GM23338 (cell line): ENCODE results near the gene FDXR. TPM values are rescaled to one million over a fixed set of nuclear protein-coding genes. Genes with fewer than 3 reads are reported as not detected.

Experiments
- ATAC-seq: fragments of 200-7000 bp; cut with Tn5 transposase; 3 replicates; pipeline ENCODE4 v1.9.1; 2020
- DNase-seq: peaks from one replicate; pipeline ENCODE4 v3.0.0-alpha.2; 2015; ENCODE audit warnings: low spot score
- H2AFZ ChIP-seq: fragments of 200-600 bp; sonication (generic); 2 replicates; pipeline ENCODE4 v1.8.0; 2016; ENCODE audit warnings: antibody characterized with exemption, mild to moderate bottlenecking, moderate library complexity
- H3F3A ChIP-seq: fragments of 200-600 bp; sonication (generic); replicated peaks from 2 replicates; pipeline ENCODE4 v1.8.0; 2017; ENCODE audit warnings: antibody characterized with exemption, mixed run types, low read depth
- H3K27ac ChIP-seq: fragments of 200-600 bp; sonication (generic); 2 replicates; pipeline ENCODE4 v1.6.1; 2016; ENCODE audit warnings: low read depth
- H3K27me3 ChIP-seq: fragments of 200-600 bp; sonication (generic); 2 replicates; pipeline ENCODE4 v1.8.0; 2016; ENCODE audit warnings: mild to moderate bottlenecking, mixed run types, moderate library complexity; ENCODE audit not compliant: insufficient read depth
- H3K36me3 ChIP-seq: fragments of 200-600 bp; sonication (generic); 2 replicates; pipeline ENCODE4 v1.8.0; 2016; ENCODE audit warnings: mild to moderate bottlenecking; ENCODE audit not compliant: insufficient read depth
- H3K4me1 ChIP-seq: fragments of 200-600 bp; sonication (generic); 2 replicates; pipeline ENCODE4 v1.8.0; 2016; ENCODE audit warnings: mild to moderate bottlenecking, moderate library complexity; ENCODE audit not compliant: insufficient read depth
- H3K4me2 ChIP-seq: fragments of 200-600 bp; sonication (generic); 2 replicates; pipeline ENCODE4 v1.7.1; 2017; ENCODE audit warnings: mixed run types
- H3K4me3 ChIP-seq: fragments of 200-600 bp; sonication (generic); 2 replicates; pipeline ENCODE4 v1.6.1; 2016; ENCODE audit warnings: mixed run types
- H3K79me2 ChIP-seq: fragments of 200-600 bp; sonication (generic); replicated peaks from 2 replicates; pipeline ENCODE4 v1.8.0; 2017; ENCODE audit warnings: mild to moderate bottlenecking; ENCODE audit not compliant: insufficient read depth
- H3K9me2 ChIP-seq: fragments of 200-600 bp; sonication (generic); 2 replicates; pipeline ENCODE4 v1.8.0; 2017; ENCODE audit not compliant: insufficient read depth
- H4K20me1 ChIP-seq: fragments of 200-600 bp; sonication (generic); replicated peaks from 2 replicates; pipeline ENCODE4 v1.8.0; 2017; ENCODE audit warnings: mild to moderate bottlenecking; ENCODE audit not compliant: insufficient read depth
- H3K27ac Mint-ChIP-seq: 2 replicates; pipeline ENCODE4 v1.8.0; 2020; ENCODE audit warnings: inconsistent platforms, mild to moderate bottlenecking, moderate library complexity, mixed read lengths
- H3K27me3 Mint-ChIP-seq: 3 replicates; pipeline ENCODE4 v1.8.0; 2022; ENCODE audit warnings: low read depth, mild to moderate bottlenecking, moderate library complexity, mixed read lengths, inconsistent platforms; ENCODE audit not compliant: insufficient read depth, poor library complexity
- H3K36me3 Mint-ChIP-seq: 3 replicates; pipeline ENCODE4 v1.8.0; 2021; ENCODE audit warnings: low read depth, mild to moderate bottlenecking, inconsistent platforms, moderate library complexity, mixed read lengths
- H3K4me1 Mint-ChIP-seq: 3 replicates; pipeline ENCODE4 v1.8.0; 2020; ENCODE audit warnings: mild to moderate bottlenecking, inconsistent platforms, mixed read lengths
- H3K4me3 Mint-ChIP-seq: 3 replicates; pipeline ENCODE4 v1.8.0; 2021; ENCODE audit warnings: moderate library complexity, mild to moderate bottlenecking, inconsistent platforms, mixed read lengths
- H3K9me3 Mint-ChIP-seq: 3 replicates; pipeline ENCODE4 v1.8.0; 2020; ENCODE audit warnings: moderate library complexity, mild to moderate bottlenecking, inconsistent platforms, mixed read lengths
- EZH2 ChIP-seq: fragments of 200-600 bp; sonication (generic); IDR thresholded peaks from one replicate; pipeline ENCODE4 v1.8.0; 2017; ENCODE audit warnings: antibody characterized with exemption, mild to moderate bottlenecking, low read depth; ENCODE audit not compliant: unreplicated experiment
- EZH2phosphoT487 ChIP-seq: fragments of 200-600 bp; sonication (generic); IDR thresholded peaks from one replicate; pipeline ENCODE4 v1.8.1; 2018; ENCODE audit warnings: antibody characterized with exemption; ENCODE audit not compliant: unreplicated experiment
- JUNB ChIP-seq: IDR thresholded peaks from one replicate; pipeline ENCODE4 v1.6.1; 2016; ENCODE audit warnings: antibody characterized with exemption; ENCODE audit not compliant: unreplicated experiment
- NANOG ChIP-seq: IDR thresholded peaks from 2 replicates; pipeline ENCODE4 v1.6.1; 2016; ENCODE audit warnings: antibody characterized with exemption, borderline replicate concordance
- POLR2AphosphoS5 ChIP-seq: IDR thresholded peaks from 2 replicates; pipeline ENCODE4 v1.6.1; 2016; ENCODE audit warnings: antibody characterized with exemption, low read depth
- STAT1 ChIP-seq: IDR thresholded peaks from one replicate; pipeline ENCODE4 v1.6.1; 2016; ENCODE audit warnings: antibody characterized with exemption; ENCODE audit not compliant: unreplicated experiment
- ZNF114 ChIP-seq: fragments of 250-450 bp; sonication (Bioruptor Pico); IDR thresholded peaks from 2 replicates; pipeline ENCODE4 v1.5.0; 2020; ENCODE audit warnings: mild to moderate bottlenecking, moderate library complexity
- ZNF331 ChIP-seq: fragments of 250-450 bp; sonication (Bioruptor Pico); IDR thresholded peaks from 2 replicates; pipeline ENCODE4 v1.5.0; 2020; ENCODE audit warnings: low read depth, mild to moderate bottlenecking, moderate library complexity
- ZNF462 ChIP-seq: fragments of 250-450 bp; sonication (Bioruptor Pico); IDR thresholded peaks from 2 replicates; pipeline ENCODE4 v1.5.0; 2020; ENCODE audit warnings: mild to moderate bottlenecking, moderate library complexity
- polyA plus RNA-seq: library from polyadenylated mRNA; unstranded; fragments of >200 nt; fragmentation: Nextera tagmentation; extraction: Ambion mirVana; gene quantifications from 2 replicates; pipeline ENCODE4 v1.2.1, GENCODE V29; 2016
- total RNA-seq: library from RNA; depleted of rRNA; stranded (reverse); fragments of >200 nt; shearing (Covaris generic); gene quantifications from 2 replicates; pipeline ENCODE4 v1.2.3, GENCODE V29; 2014
- TF ChIP-seq, protein P1 (sequence below): IDR thresholded peaks from 2 replicates; pipeline ENCODE4 v1.6.1; 2016; ENCODE audit warnings: antibody characterized with exemption

Gene FDXR
- total and polyA plus RNA-seq, 2 experiments from 2014 or later = 21.7 to 33.1 TPM

DNA sequence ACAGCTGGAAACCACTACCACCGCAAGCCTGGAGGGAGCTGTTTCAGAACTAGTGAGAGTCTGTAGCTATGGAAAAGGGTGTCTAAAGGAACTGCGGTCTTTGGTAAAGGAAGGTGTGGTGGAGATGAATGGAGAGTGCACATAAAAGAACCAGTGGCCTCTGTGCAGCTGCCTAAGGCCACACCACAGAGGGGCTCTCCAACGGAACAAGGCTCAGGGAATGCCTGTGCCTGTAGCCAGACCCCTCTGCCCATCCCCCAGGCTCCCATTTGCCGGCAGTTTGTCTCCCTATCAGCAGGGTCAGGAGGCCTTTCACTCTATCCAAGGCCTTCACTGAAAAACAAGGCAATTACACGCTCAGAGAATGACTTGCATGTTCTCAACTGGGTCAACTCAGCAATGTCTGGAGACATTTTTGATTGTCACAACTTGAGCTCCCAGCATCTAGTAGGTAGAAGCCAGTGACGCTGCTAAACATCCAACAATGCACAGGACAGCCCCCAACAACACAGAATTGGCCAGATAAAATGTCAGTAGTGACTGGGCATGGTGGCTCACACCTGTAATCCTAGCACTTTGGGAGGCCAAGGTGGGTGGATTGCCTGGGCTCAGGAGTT is 3.3 kb upstream of the FDXR start:
- no peak for DNase-seq
- Histone ChIP-seq H4K20me1 (0 out of 2 replicates have a peak, but pooled peaks cover 3% of the 10 kb centered on the region), H3K9me2 (no peaks in the 10 kb centered on the region), H3F3A (0 out of 2 replicates have a peak, but pooled peaks cover 4% of the 10 kb centered on the region), H3K4me2 (no peak overlapping the region), H3K27me3 (0 out of 2 replicates have a peak, but pooled peaks cover 7% of the 10 kb centered on the region), H3K4me3 (no peak overlapping the region), H3K36me3 (no peaks in the 10 kb centered on the region), H3K79me2 (no peaks in the 10 kb centered on the region), H2AFZ (no peak overlapping the region), H3K4me1 (peaks cover 9% of the 10 kb centered on the region; the same call in 1 of the 2 replicates), H3K27ac (no peak overlapping the region)
- H3K4me1 Mint-ChIP-seq = peaks cover 24% of the 10 kb centered on the region
- ATAC-seq = no peak
- no peak overlapping the region; the same call in 2 of the 3 replicates for H3K4me3 Mint-ChIP-seq
- peaks cover 5% of the 10 kb centered on the region; the same call in 1 of the 3 replicates for H3K36me3 Mint-ChIP-seq
- no peaks in the 10 kb centered on the region for H3K9me3 Mint-ChIP-seq
- TF ChIP-seq ZNF462 (CRISPR knock-in tag) = no peak
- TF ChIP-seq EZH2phosphoT487 = no peak
- no peak for TF ChIP-seq NANOG
- TF ChIP-seq POLR2AphosphoS5 = no peak
- TF ChIP-seq, protein P1, sequence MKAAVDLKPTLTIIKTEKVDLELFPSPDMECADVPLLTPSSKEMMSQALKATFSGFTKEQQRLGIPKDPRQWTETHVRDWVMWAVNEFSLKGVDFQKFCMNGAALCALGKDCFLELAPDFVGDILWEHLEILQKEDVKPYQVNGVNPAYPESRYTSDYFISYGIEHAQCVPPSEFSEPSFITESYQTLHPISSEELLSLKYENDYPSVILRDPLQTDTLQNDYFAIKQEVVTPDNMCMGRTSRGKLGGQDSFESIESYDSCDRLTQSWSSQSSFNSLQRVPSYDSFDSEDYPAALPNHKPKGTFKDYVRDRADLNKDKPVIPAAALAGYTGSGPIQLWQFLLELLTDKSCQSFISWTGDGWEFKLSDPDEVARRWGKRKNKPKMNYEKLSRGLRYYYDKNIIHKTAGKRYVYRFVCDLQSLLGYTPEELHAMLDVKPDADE = no peak
- TF ChIP-seq JUNB = no peak
- no peak for TF ChIP-seq ZNF331 (CRISPR knock-in tag)
- TF ChIP-seq EZH2 = no peak
- TF ChIP-seq STAT1 = no peak
- no peak for TF ChIP-seq ZNF114 (CRISPR knock-in tag)
- peak overlapping the region; percentile 61 for H3K27ac Mint-ChIP-seq
- peaks cover 10% of the 10 kb centered on the region for H3K27me3 Mint-ChIP-seq
